ENCODE data around the gene FHAD1.
A peak's percentile ranks its signal among the peaks of the same experiment; 100 is the strongest.

The FHAD1 gene

DNA sequence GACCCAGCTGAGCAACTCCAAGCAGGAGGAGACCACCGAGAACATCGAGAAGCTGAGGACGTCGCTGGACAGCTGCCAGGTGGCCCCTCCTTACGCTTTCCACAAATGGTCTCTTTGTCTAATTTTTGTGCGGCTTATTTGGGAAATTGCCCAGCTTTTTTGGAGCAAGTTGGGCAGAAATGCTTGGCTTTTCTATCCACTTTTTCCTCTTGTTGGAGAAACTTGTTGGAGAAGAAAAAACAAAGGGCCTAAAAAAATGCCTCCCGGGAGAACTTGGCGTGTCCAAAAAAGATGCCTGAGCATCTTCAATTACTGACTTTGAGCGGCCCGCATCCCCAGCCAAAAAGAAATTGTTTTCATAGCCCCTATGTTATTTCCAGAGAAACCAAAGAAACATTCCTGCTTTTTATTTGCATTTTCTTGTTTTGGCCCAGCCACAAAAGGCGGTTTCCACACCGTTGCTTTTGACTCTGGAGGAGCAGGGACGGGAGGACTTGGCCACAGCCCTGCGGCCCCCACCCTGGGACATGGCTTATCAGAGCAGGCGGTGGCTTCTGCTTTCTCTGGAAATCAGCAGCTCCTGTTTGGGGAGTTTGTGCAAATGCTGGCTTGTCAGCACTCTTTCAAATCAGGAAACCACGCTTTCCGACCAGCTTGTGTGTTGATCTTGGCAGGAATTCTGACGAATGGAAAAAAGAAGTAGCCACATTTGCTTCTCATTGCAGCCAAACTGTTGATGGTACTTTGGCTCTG lies 81.5 kb downstream of the FHAD1 start:
- no peak overlapping the region for H2AFZ ChIP-seq (ENCODE audit: low read length)
- peaks cover 12% of the 10 kb centered on the region for H3K27me3 ChIP-seq (replicated peaks; ENCODE audit: insufficient read depth, low read length)
- H3K9me2 ChIP-seq (replicated peaks; ENCODE audit: insufficient read depth, low read length): no peaks in the 10 kb centered on the region
- no peak overlapping the region for H3K4me3 ChIP-seq (ENCODE audit: low read length)
- no peaks in the 10 kb centered on the region for H3K36me3 ChIP-seq (replicated peaks; ENCODE audit: insufficient read depth, low read length)
- no peak for DNase-seq
- H3K79me2 ChIP-seq (ENCODE audit: low read length): no peaks in the 10 kb centered on the region
- TF ChIP-seq, protein P1, sequence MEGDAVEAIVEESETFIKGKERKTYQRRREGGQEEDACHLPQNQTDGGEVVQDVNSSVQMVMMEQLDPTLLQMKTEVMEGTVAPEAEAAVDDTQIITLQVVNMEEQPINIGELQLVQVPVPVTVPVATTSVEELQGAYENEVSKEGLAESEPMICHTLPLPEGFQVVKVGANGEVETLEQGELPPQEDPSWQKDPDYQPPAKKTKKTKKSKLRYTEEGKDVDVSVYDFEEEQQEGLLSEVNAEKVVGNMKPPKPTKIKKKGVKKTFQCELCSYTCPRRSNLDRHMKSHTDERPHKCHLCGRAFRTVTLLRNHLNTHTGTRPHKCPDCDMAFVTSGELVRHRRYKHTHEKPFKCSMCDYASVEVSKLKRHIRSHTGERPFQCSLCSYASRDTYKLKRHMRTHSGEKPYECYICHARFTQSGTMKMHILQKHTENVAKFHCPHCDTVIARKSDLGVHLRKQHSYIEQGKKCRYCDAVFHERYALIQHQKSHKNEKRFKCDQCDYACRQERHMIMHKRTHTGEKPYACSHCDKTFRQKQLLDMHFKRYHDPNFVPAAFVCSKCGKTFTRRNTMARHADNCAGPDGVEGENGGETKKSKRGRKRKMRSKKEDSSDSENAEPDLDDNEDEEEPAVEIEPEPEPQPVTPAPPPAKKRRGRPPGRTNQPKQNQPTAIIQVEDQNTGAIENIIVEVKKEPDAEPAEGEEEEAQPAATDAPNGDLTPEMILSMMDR (IDR thresholded peaks at IDR 0.05; ENCODE audit: low read length): no peak
- TF ChIP-seq EZH2phosphoT487 (IDR thresholded peaks at IDR 0.05; ENCODE audit: low read length) (no peak), EZH2 (optimal IDR thresholded peaks at IDR 0.05; ENCODE audit: low read depth, low read length) (no peak)
- H3K4me2 ChIP-seq (ENCODE audit: low read depth, low read length): no peak overlapping the region
- no peaks in the 10 kb centered on the region for H4K20me1 ChIP-seq (ENCODE audit: insufficient read depth, low read length)
- no peaks in the 10 kb centered on the region for H3K4me1 ChIP-seq (ENCODE audit: low read length)
- no peak overlapping the region for H3K27ac ChIP-seq (ENCODE audit: low read length)
- H3F3A ChIP-seq (ENCODE audit: insufficient read depth, low read length): no peaks in the 10 kb centered on the region
- no peaks in the 10 kb centered on the region for H3K9me3 ChIP-seq (replicated peaks; ENCODE audit: insufficient read depth, low read length)
- H3K9ac ChIP-seq (ENCODE audit: low read length): no peak overlapping the region

DNA sequence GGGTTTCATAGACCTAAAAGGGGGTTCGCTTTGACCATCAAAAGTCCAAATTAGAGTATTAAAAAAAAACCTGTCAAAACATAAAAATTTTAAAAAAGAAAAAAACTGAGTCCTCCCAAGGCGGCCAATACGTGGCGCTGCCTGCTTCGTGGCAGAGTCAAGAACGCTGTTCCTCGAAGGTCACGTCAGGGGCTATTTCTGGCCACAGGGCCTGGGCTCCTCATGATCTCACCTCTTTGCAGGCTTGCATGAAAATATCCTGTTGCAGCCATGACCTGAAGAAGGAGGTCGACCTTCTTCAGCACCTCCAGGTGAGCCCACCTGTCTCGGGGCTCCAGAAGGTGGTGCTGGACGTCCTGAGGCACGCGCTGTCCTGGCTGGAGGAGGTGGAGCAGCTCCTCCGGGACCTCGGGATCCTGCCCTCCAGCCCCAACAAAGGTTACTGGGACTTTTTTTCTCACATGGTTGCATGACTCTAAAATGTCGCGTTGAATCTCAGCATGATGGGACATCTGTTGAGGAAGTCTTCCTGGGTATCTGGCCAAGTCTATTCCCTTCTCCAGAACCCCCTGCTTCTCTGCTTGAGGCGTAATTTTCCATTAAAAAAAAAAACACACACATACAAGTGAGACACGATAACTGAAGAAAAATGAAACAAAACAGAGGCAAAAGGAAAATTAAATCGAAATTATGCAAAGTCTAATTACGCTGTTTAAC lies 82.2 kb downstream of the FHAD1 start:
- no peaks in the 10 kb centered on the region for H3K79me2 ChIP-seq (ENCODE audit: low read length)
- no peaks in the 10 kb centered on the region for H4K20me1 ChIP-seq (ENCODE audit: insufficient read depth, low read length)
- no peak overlapping the region for H3K9ac ChIP-seq (ENCODE audit: low read length)
- peaks cover 12% of the 10 kb centered on the region for H3K27me3 ChIP-seq (replicated peaks; ENCODE audit: insufficient read depth, low read length)
- no peak for DNase-seq
- H3K9me3 ChIP-seq (replicated peaks; ENCODE audit: insufficient read depth, low read length): no peaks in the 10 kb centered on the region
- H3F3A ChIP-seq (ENCODE audit: insufficient read depth, low read length): no peaks in the 10 kb centered on the region
- H3K9me2 ChIP-seq (replicated peaks; ENCODE audit: insufficient read depth, low read length): no peaks in the 10 kb centered on the region
- H2AFZ ChIP-seq (ENCODE audit: low read length): no peak overlapping the region
- no peaks in the 10 kb centered on the region for H3K4me1 ChIP-seq (ENCODE audit: low read length)
- no peak overlapping the region for H3K4me2 ChIP-seq (ENCODE audit: low read depth, low read length)
- no peak overlapping the region for H3K27ac ChIP-seq (ENCODE audit: low read length)
- no peaks in the 10 kb centered on the region for H3K36me3 ChIP-seq (replicated peaks; ENCODE audit: insufficient read depth, low read length)
- H3K4me3 ChIP-seq (ENCODE audit: low read length): no peak overlapping the region
- TF ChIP-seq EZH2 (optimal IDR thresholded peaks at IDR 0.05; ENCODE audit: low read depth, low read length) (no peak), EZH2phosphoT487 (IDR thresholded peaks at IDR 0.05; ENCODE audit: low read length) (no peak)
- TF ChIP-seq, protein P1 (IDR thresholded peaks at IDR 0.05; ENCODE audit: low read length): 0 out of 2 replicates have a peak, but pooled peaks have one; percentile 22

DNA sequence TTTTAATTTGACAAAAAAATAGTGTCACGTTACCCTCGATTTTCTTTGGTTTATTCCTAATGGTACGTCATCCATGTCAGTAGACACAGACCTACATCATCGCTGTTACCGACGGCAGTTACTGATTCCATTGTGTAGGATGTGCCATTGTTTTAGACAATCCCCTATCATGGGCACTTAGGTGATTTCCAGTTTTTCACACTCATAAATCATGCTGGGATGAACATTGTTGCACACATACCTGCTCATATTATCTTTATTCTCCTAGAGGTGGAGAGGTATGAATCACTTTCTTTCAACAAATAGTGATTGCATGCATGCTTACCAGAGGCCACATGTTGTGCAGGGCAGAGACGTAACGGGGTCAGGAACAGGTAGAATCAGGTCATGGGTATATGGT lies 83.0 kb downstream of the FHAD1 start:
- no peaks in the 10 kb centered on the region for H3K79me2 ChIP-seq (ENCODE audit: low read length)
- TF ChIP-seq EZH2phosphoT487 (IDR thresholded peaks at IDR 0.05; ENCODE audit: low read length) (no peak), EZH2 (optimal IDR thresholded peaks at IDR 0.05; ENCODE audit: low read depth, low read length) (no peak)
- TF ChIP-seq, protein P1 (IDR thresholded peaks at IDR 0.05; ENCODE audit: low read length): no peak
- no peaks in the 10 kb centered on the region for H3K9me2 ChIP-seq (replicated peaks; ENCODE audit: insufficient read depth, low read length)
- H4K20me1 ChIP-seq (ENCODE audit: insufficient read depth, low read length): no peaks in the 10 kb centered on the region
- no peak overlapping the region for H3K27ac ChIP-seq (ENCODE audit: low read length)
- H3K4me2 ChIP-seq (ENCODE audit: low read depth, low read length): no peak overlapping the region
- H3K9me3 ChIP-seq (replicated peaks; ENCODE audit: insufficient read depth, low read length): no peaks in the 10 kb centered on the region
- no peaks in the 10 kb centered on the region for H3K36me3 ChIP-seq (replicated peaks; ENCODE audit: insufficient read depth, low read length)
- no peak overlapping the region for H2AFZ ChIP-seq (ENCODE audit: low read length)
- H3K4me1 ChIP-seq (ENCODE audit: low read length): no peaks in the 10 kb centered on the region
- H3K9ac ChIP-seq (ENCODE audit: low read length): no peak overlapping the region
- no peaks in the 10 kb centered on the region for H3F3A ChIP-seq (ENCODE audit: insufficient read depth, low read length)
- H3K27me3 ChIP-seq (replicated peaks; ENCODE audit: insufficient read depth, low read length): peaks cover 12% of the 10 kb centered on the region
- DNase-seq: no peak
- H3K4me3 ChIP-seq (ENCODE audit: low read length): no peak overlapping the region

Data from MM.1S (cell line).